ENCODE measurements around the gene ABL2.
"Not testable (repeated sequence)": the region's sequence is repeated elsewhere in the genome, so short reads cannot be mapped to it uniquely, and the experiment has no call there.

The ABL2 gene

GRCh38 chr1:179241530-179242097, 12.1 kb upstream of the ABL2 start:
- H3K27me3 Mint-ChIP-seq, result no peaks in the 10 kb centered on the region
- no peaks in the 10 kb centered on the region for H3K36me3 Mint-ChIP-seq (ENCODE audit: insufficient read depth)
- DNase-seq (ENCODE audit: low spot score in 2 of 2), result no peak
- H3K4me3 Mint-ChIP-seq, result no peak overlapping the region
- no peaks in the 10 kb centered on the region for H3K9me3 Mint-ChIP-seq
- ATAC-seq (replicated peaks; ENCODE audit: extremely low read depth, poor library complexity, severe bottlenecking), result no peak
- no peaks in the 10 kb centered on the region for H3K4me1 Mint-ChIP-seq
- no peak overlapping the region for H3K27ac Mint-ChIP-seq (ENCODE audit: low read depth)

DNA sequence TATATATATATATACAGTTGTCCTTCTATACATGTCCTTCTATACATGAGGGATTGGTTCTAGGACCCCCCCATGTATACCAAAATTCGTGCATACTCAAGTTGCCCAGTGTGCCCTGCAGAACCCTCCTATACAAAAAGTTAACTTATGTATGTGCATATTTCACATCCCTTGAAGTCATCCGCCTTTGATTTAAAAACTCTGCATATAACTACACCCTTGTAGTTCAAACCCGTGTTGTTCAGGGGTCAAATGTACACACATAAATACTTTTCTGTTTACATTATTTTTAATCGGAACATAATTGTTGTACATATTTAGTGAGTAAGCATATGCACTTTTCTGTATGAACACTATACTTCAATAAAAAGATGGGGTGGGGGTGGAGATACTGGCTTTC, 7.7 kb upstream of the ABL2 start:
- Mint-ChIP-seq H3K4me3 (no peak overlapping the region), H3K4me1 (no peaks in the 10 kb centered on the region), H3K27me3 (no peaks in the 10 kb centered on the region), H3K27ac (ENCODE audit: low read depth) (no peak overlapping the region), H3K9me3 (no peaks in the 10 kb centered on the region), H3K36me3 (ENCODE audit: insufficient read depth) (no peaks in the 10 kb centered on the region)
- DNase-seq (ENCODE audit: low spot score in 2 of 2) (no peak), ATAC-seq (replicated peaks; ENCODE audit: extremely low read depth, poor library complexity, severe bottlenecking) (no peak)

- DNase-seq (ENCODE audit: low spot score in 2 of 2) (no peak), ATAC-seq (replicated peaks; ENCODE audit: extremely low read depth, poor library complexity, severe bottlenecking) (no peak)
- H3K36me3 Mint-ChIP-seq (ENCODE audit: insufficient read depth), result no peaks in the 10 kb centered on the region
- no peaks in the 10 kb centered on the region for H3K9me3 Mint-ChIP-seq
- no peak overlapping the region for H3K4me3 Mint-ChIP-seq
- H3K27me3 Mint-ChIP-seq, result no peaks in the 10 kb centered on the region
- no peak overlapping the region for H3K27ac Mint-ChIP-seq (ENCODE audit: low read depth)
- no peaks in the 10 kb centered on the region for H3K4me1 Mint-ChIP-seq
Measured at GRCh38 chr1:179234863-179235262, 5.4 kb upstream of the ABL2 start.

- Mint-ChIP-seq H3K4me1 (peaks cover 16% of the 10 kb centered on the region), H3K36me3 (ENCODE audit: insufficient read depth) (peaks cover 7% of the 10 kb centered on the region), H3K27me3 (no peaks in the 10 kb centered on the region), H3K9me3 (no peaks in the 10 kb centered on the region), H3K4me3 (no peak overlapping the region), H3K27ac (ENCODE audit: low read depth) (no peak overlapping the region)
- DNase-seq (ENCODE audit: low spot score in 2 of 2), result no peak
- ATAC-seq (replicated peaks; ENCODE audit: extremely low read depth, poor library complexity, severe bottlenecking), result no peak
Measured at GRCh38 chr1:179231923-179232322, 2.4 kb upstream of the ABL2 start.

- no peaks in the 10 kb centered on the region for H3K9me3 Mint-ChIP-seq
- ATAC-seq (replicated peaks; ENCODE audit: extremely low read depth, poor library complexity, severe bottlenecking) (no peak), DNase-seq (ENCODE audit: low spot score in 2 of 2) (no peak)
- no peaks in the 10 kb centered on the region for H3K27me3 Mint-ChIP-seq
- H3K36me3 Mint-ChIP-seq (ENCODE audit: insufficient read depth), result peaks cover 7% of the 10 kb centered on the region
- peak overlapping the region; percentile 89 for H3K4me3 Mint-ChIP-seq
- H3K27ac Mint-ChIP-seq (ENCODE audit: low read depth), result peak overlapping the region; percentile 86
- H3K4me1 Mint-ChIP-seq, result peaks cover 20% of the 10 kb centered on the region
Measured at GRCh38 chr1:179230721-179231120, 1.2 kb upstream of the ABL2 start.

- Mint-ChIP-seq H3K4me3 (peak overlapping the region; percentile 89), H3K27ac (ENCODE audit: low read depth) (peak overlapping the region; percentile 86), H3K9me3 (no peaks in the 10 kb centered on the region), H3K4me1 (peaks cover 20% of the 10 kb centered on the region), H3K36me3 (ENCODE audit: insufficient read depth) (peaks cover 7% of the 10 kb centered on the region), H3K27me3 (no peaks in the 10 kb centered on the region)
- DNase-seq (ENCODE audit: low spot score in 2 of 2) (no peak), ATAC-seq (replicated peaks; ENCODE audit: extremely low read depth, poor library complexity, severe bottlenecking) (no peak)
Measured at GRCh38 chr1:179230251-179230650, 774 bp upstream of the ABL2 start.

GRCh38 chr1:179228783-179229213, 679 bp downstream of the ABL2 start:
- Mint-ChIP-seq H3K27ac (ENCODE audit: low read depth) (peak overlapping the region; percentile 20), H3K4me3 (peak overlapping the region; percentile 89), H3K9me3 (no peaks in the 10 kb centered on the region), H3K4me1 (peaks cover 20% of the 10 kb centered on the region), H3K27me3 (no peaks in the 10 kb centered on the region), H3K36me3 (ENCODE audit: insufficient read depth) (peaks cover 8% of the 10 kb centered on the region)
- ATAC-seq (replicated peaks; ENCODE audit: extremely low read depth, poor library complexity, severe bottlenecking), result peak; percentile 29
- DNase-seq (ENCODE audit: low spot score in 2 of 2), result no peak

- peak overlapping the region; percentile 20 for H3K27ac Mint-ChIP-seq (ENCODE audit: low read depth)
Measured at GRCh38 chr1:179226738-179227137, 2.7 kb downstream of the ABL2 start.

DNA sequence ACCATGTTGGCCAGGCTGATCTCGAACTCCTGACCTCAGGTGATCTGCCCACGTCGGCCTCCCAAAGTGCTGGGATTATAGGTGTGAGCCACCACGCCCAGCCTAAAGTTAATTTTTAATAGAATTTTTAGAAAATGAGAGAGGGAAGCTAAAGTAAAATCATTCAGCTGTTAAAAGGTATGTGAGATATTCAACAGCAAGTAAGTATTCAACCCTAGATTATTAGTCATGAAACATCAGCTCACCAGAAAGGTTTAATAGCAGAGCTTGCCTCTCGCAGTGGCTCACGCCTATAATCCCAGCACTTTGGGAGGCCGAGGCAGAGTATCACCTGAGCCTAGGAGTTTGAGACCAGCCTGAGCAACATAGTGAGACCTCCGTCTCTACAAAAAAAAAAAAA, 5.0 kb downstream of the ABL2 start:
- H3K4me3 Mint-ChIP-seq; DNase-seq (ENCODE audit: low spot score in 2 of 2); H3K27me3 Mint-ChIP-seq; H3K9me3 Mint-ChIP-seq; ATAC-seq (replicated peaks; ENCODE audit: extremely low read depth, poor library complexity, severe bottlenecking); H3K27ac Mint-ChIP-seq (ENCODE audit: low read depth): not testable (repeated sequence)
- peaks cover 20% of the 10 kb centered on the region for H3K4me1 Mint-ChIP-seq
- peaks cover 18% of the 10 kb centered on the region for H3K36me3 Mint-ChIP-seq (ENCODE audit: insufficient read depth)

More at GRCh38 chr1:179226738-179227137, 2.7 kb downstream of the ABL2 start:
- Mint-ChIP-seq H3K4me3 (no peak overlapping the region), H3K36me3 (ENCODE audit: insufficient read depth) (peaks cover 12% of the 10 kb centered on the region), H3K4me1 (peaks cover 20% of the 10 kb centered on the region), H3K9me3 (no peaks in the 10 kb centered on the region), H3K27me3 (no peaks in the 10 kb centered on the region)
- ATAC-seq (replicated peaks; ENCODE audit: extremely low read depth, poor library complexity, severe bottlenecking) (no peak), DNase-seq (ENCODE audit: low spot score in 2 of 2) (no peak)

DNA sequence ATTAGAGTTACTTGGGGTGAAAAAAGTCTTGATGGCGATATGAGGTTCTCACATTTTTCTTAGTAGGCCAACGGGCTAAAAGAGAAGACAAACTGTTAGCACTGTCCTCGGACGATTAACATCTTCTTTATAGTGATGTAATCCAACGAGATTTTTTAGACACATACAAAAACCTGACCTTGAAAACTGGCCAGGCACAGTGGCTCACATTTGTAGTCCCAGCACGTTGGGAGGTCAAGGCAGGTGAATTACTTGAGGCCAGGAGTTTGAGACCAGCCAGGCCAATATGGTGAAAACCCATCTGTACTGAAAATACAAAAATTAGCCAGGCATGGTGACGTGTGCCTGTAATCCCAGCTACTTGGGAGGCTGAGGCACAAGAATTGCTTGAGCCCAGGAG, 8.4 kb downstream of the ABL2 start:
- DNase-seq (ENCODE audit: low spot score in 2 of 2); H3K4me1 Mint-ChIP-seq; H3K27me3 Mint-ChIP-seq; H3K4me3 Mint-ChIP-seq; H3K9me3 Mint-ChIP-seq; ATAC-seq (replicated peaks; ENCODE audit: extremely low read depth, poor library complexity, severe bottlenecking); H3K27ac Mint-ChIP-seq (ENCODE audit: low read depth): not testable (repeated sequence)
- H3K36me3 Mint-ChIP-seq (ENCODE audit: insufficient read depth), result peaks cover 15% of the 10 kb centered on the region

DNA sequence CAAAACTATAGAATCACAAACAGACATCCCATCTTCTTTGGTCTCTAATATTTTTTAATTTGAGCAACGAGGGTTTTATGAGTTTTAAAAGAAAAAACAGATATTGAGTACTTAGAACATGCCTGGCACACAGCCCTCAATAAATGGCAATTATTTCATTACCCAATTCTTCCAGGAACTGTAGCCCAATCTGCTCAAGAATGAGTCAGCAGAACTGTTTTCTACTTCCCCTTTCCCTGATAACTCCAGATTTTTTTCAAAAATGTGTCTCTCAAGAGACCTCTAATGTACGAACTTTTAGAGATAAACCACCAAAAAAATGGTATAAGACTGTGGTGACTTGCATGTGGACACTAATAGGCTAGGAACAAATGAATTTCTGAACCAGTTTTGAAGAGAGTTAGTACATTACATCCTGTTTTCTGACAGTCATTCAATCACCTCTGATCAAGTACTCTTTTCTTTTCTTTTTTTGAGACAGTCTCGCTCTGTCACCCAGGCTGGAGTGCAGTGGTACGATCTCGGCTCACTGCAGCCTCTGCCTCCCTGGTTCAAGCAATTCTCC, 11.5 kb downstream of the ABL2 start:
- no peak overlapping the region for H3K4me3 Mint-ChIP-seq
- H3K27me3 Mint-ChIP-seq, result no peaks in the 10 kb centered on the region
- peaks cover 12% of the 10 kb centered on the region for H3K36me3 Mint-ChIP-seq (ENCODE audit: insufficient read depth)
- no peaks in the 10 kb centered on the region for H3K9me3 Mint-ChIP-seq
- no peaks in the 10 kb centered on the region for H3K4me1 Mint-ChIP-seq
- H3K27ac Mint-ChIP-seq (ENCODE audit: low read depth), result no peak overlapping the region
- DNase-seq (ENCODE audit: low spot score in 2 of 2) (no peak), ATAC-seq (replicated peaks; ENCODE audit: extremely low read depth, poor library complexity, severe bottlenecking) (no peak)

DNA sequence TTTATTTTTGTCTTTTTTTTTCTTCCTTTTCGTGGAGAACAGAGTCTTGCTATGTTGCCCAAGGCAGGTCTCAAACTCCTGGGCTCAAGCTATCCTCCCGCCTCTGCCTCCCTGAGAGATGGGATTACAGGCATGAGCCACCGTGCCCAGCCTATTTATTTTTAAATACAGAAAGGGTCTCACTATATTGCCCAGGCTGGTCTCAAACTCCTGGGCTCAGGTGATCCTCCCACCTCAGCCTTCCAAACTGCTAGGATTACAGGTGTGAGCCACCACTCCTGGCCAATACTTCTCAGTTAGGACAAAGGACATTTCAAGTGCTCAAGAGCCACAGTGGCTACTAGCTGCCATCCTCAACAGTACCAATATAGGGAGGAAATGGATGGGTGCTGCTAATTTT, 16.2 kb downstream of the ABL2 start:
- H3K4me3 Mint-ChIP-seq; ATAC-seq (replicated peaks; ENCODE audit: extremely low read depth, poor library complexity, severe bottlenecking); H3K36me3 Mint-ChIP-seq (ENCODE audit: insufficient read depth); H3K9me3 Mint-ChIP-seq; H3K27me3 Mint-ChIP-seq; DNase-seq (ENCODE audit: low spot score in 2 of 2); H3K27ac Mint-ChIP-seq (ENCODE audit: low read depth): not testable (repeated sequence)
- H3K4me1 Mint-ChIP-seq, result peaks cover 15% of the 10 kb centered on the region

- DNase-seq (ENCODE audit: low spot score in 2 of 2) (no peak), ATAC-seq (replicated peaks; ENCODE audit: extremely low read depth, poor library complexity, severe bottlenecking) (no peak)
- H3K27me3 Mint-ChIP-seq, result no peaks in the 10 kb centered on the region
- no peaks in the 10 kb centered on the region for H3K36me3 Mint-ChIP-seq (ENCODE audit: insufficient read depth)
- peak overlapping the region; percentile 52 for H3K27ac Mint-ChIP-seq (ENCODE audit: low read depth)
- H3K9me3 Mint-ChIP-seq, result no peaks in the 10 kb centered on the region
- no peak overlapping the region for H3K4me3 Mint-ChIP-seq
- H3K4me1 Mint-ChIP-seq, result peaks cover 22% of the 10 kb centered on the region
Measured at GRCh38 chr1:179208681-179209477, 20.6 kb downstream of the ABL2 start.

Measured in central memory CD8-positive, alpha-beta T cell (primary cell).